ENCODE results near the gene EN2. TPM values are rescaled to one million over a fixed set of nuclear protein-coding genes. Genes with fewer than 3 reads are reported as not detected.
A peak's percentile ranks its signal among the peaks of the same experiment; 100 is the strongest.

The EN2 gene
- total and polyA plus RNA-seq, 12 donors: 0.07 to 0.42 (median 0.13) TPM; not detected in 3

- TF ChIP-seq CTCF (IDR thresholded peaks at IDR 0.05): no peak
- Histone ChIP-seq H3K9me3 (replicated peaks in 1 of 3) (no peaks in the 10 kb centered on the region), H3K4me1 (replicated peaks in 1 of 2) (no peaks in the 10 kb centered on the region), H3K36me3 (replicated peaks in 1 of 2) (no peaks in the 10 kb centered on the region), H3K27ac (no peak overlapping the region), H3K4me3 (no peak overlapping the region), H3K27me3 (peaks cover 29% of the 10 kb centered on the region)
- WGBS, 4 donors: 83 to 91% (median 85%) methylated on average over 16 to 23 of the region's 23 CpGs
- intact Hi-C loops (cut with DNase I): no loop called here
- DNase-seq: no peak
These were observed 38.5 kb downstream of the EN2 start for GRCh38 chr7:155496267-155497005.

GRCh38 chr7:155497149-155497901 lies 39.4 kb downstream of the EN2 start:
- no peak overlapping the region for H3K4me3 ChIP-seq
- H3K9me3 ChIP-seq (replicated peaks in 1 of 3): no peaks in the 10 kb centered on the region
- TF ChIP-seq POLR2A (IDR thresholded peaks at IDR 0.05) (no peak), CTCF (IDR thresholded peaks at IDR 0.05) (no peak)
- no peaks in the 10 kb centered on the region for H3K36me3 ChIP-seq (replicated peaks in 1 of 2)
- H3K4me1 ChIP-seq (replicated peaks in 1 of 2): no peaks in the 10 kb centered on the region
- peaks cover 27% of the 10 kb centered on the region for H3K27me3 ChIP-seq
- DNase-seq: no peak
- 67 to 84% (median 75%) methylated on average over 13 to 26 of the region's 26 CpGs for WGBS, 4 donors
- H3K27ac ChIP-seq: no peak overlapping the region
- intact Hi-C loops (cut with DNase I): no loop called here

GRCh38 chr7:155505422-155505793 lies 47.5 kb downstream of the EN2 start:
- no peaks in the 10 kb centered on the region for H3K36me3 ChIP-seq (replicated peaks in 1 of 2)
- no peaks in the 10 kb centered on the region for H3K9me3 ChIP-seq (replicated peaks in 1 of 3)
- no peak overlapping the region for H3K4me3 ChIP-seq
- intact Hi-C loops (cut with DNase I): no loop called here
- TF ChIP-seq CTCF (IDR thresholded peaks at IDR 0.05): no peak
- TF ChIP-seq POLR2A (IDR thresholded peaks at IDR 0.05): no peak
- H3K27ac ChIP-seq: no peak overlapping the region
- H3K4me1 ChIP-seq (replicated peaks in 1 of 2): no peaks in the 10 kb centered on the region
- 20 to 38% (median 35%) methylated on average over 3 of the region's 3 CpGs for WGBS, 4 donors
- DNase-seq: no peak
- peaks cover 75% of the 10 kb centered on the region for H3K27me3 ChIP-seq

GRCh38 chr7:155506854-155507337 lies 49.0 kb downstream of the EN2 start:
- H3K36me3 ChIP-seq (replicated peaks in 1 of 2): no peaks in the 10 kb centered on the region
- DNase-seq: peak in 1 of 7 donors; percentile 40
- no peak overlapping the region for H3K4me3 ChIP-seq
- H3K27ac ChIP-seq: no peak overlapping the region
- no peak for TF ChIP-seq CTCF (IDR thresholded peaks at IDR 0.05)
- TF ChIP-seq POLR2A (IDR thresholded peaks at IDR 0.05): no peak
- H3K27me3 ChIP-seq: peaks cover 69% of the 10 kb centered on the region
- H3K9me3 ChIP-seq (replicated peaks in 1 of 3): no peaks in the 10 kb centered on the region
- no peaks in the 10 kb centered on the region for H3K4me1 ChIP-seq (replicated peaks in 1 of 2)
- intact Hi-C loops (cut with DNase I): no loop called here
- WGBS, 4 donors: 15 to 19% (median 16%) methylated on average over 14 of the region's 14 CpGs

Measured in adrenal gland (tissue), 12 donors.